ENCODE measurements around the gene CCT5.
A peak's percentile ranks its signal among the peaks of the same experiment; 100 is the strongest.
"Not testable (repeated sequence)": the region's sequence is repeated elsewhere in the genome, so short reads cannot be mapped to it uniquely, and the experiment has no call there.

The CCT5 gene

GRCh38 chr5:10278658-10279279 lies 28.7 kb downstream of the CCT5 start:
- DNase-seq, result no peak

GRCh38 chr5:10279328-10279727 lies 29.2 kb downstream of the CCT5 start:
- DNase-seq, result no peak

GRCh38 chr5:10279925-10280720 lies 30.0 kb downstream of the CCT5 start:
- DNase-seq, result no peak

GRCh38 chr5:10283927-10284635 lies 34.0 kb downstream of the CCT5 start:
- DNase-seq, result peak; percentile 88

GRCh38 chr5:10285362-10285761 lies 35.3 kb downstream of the CCT5 start:
- not testable (repeated sequence) for DNase-seq

GRCh38 chr5:10286162-10286861 lies 36.2 kb downstream of the CCT5 start:
- no peak for DNase-seq

- DNase-seq, result no peak
Observed at GRCh38 chr5:10286862-10287227, 36.8 kb downstream of the CCT5 start.

- peak; percentile 57 for DNase-seq
Observed at GRCh38 chr5:10288592-10289219, 38.6 kb downstream of the CCT5 start.

- no peak for DNase-seq
Observed at GRCh38 chr5:10289353-10289752, 39.3 kb downstream of the CCT5 start.

GRCh38 chr5:10289991-10290390 lies 39.9 kb downstream of the CCT5 start:
- DNase-seq, result no peak

GRCh38 chr5:10290438-10290837 lies 40.4 kb downstream of the CCT5 start:
- DNase-seq, result no peak

GRCh38 chr5:10291692-10292339 lies 41.7 kb downstream of the CCT5 start:
- no peak for DNase-seq

- DNase-seq, result no peak
Observed at GRCh38 chr5:10293907-10294662, 44.0 kb downstream of the CCT5 start.

GRCh38 chr5:10295619-10296326 lies 45.7 kb downstream of the CCT5 start:
- no peak for DNase-seq

- no peak for DNase-seq
Observed at GRCh38 chr5:10297646-10298204, 47.6 kb downstream of the CCT5 start.

GRCh38 chr5:10300246-10300645 lies 50.2 kb downstream of the CCT5 start:
- no peak for DNase-seq

GRCh38 chr5:10301266-10301665 lies 51.2 kb downstream of the CCT5 start:
- no peak for DNase-seq

GRCh38 chr5:10301842-10302610 lies 51.9 kb downstream of the CCT5 start:
- no peak for DNase-seq

- DNase-seq, result no peak
Observed at GRCh38 chr5:10303201-10303600, 53.1 kb downstream of the CCT5 start.

- no peak for DNase-seq
Observed at GRCh38 chr5:10303699-10304170, 53.7 kb downstream of the CCT5 start.

Measured in stimulated activated CD4-positive, alpha-beta T cell treated with anti-CD3 and anti-CD28 coated beads, Interleukin-15, amount 100 ng/mL, for 24 hours (primary cell).